Measurements from ENCODE around the gene ATP2C1. TPM values are rescaled to one million over a fixed set of nuclear protein-coding genes. Genes with fewer than 3 reads are reported as not detected.

The ATP2C1 gene, protein sequence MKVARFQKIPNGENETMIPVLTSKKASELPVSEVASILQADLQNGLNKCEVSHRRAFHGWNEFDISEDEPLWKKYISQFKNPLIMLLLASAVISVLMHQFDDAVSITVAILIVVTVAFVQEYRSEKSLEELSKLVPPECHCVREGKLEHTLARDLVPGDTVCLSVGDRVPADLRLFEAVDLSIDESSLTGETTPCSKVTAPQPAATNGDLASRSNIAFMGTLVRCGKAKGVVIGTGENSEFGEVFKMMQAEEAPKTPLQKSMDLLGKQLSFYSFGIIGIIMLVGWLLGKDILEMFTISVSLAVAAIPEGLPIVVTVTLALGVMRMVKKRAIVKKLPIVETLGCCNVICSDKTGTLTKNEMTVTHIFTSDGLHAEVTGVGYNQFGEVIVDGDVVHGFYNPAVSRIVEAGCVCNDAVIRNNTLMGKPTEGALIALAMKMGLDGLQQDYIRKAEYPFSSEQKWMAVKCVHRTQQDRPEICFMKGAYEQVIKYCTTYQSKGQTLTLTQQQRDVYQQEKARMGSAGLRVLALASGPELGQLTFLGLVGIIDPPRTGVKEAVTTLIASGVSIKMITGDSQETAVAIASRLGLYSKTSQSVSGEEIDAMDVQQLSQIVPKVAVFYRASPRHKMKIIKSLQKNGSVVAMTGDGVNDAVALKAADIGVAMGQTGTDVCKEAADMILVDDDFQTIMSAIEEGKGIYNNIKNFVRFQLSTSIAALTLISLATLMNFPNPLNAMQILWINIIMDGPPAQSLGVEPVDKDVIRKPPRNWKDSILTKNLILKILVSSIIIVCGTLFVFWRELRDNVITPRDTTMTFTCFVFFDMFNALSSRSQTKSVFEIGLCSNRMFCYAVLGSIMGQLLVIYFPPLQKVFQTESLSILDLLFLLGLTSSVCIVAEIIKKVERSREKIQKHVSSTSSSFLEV
- total RNA-seq, result 74.9 and 80.1 TPM in 2 replicates

DNA sequence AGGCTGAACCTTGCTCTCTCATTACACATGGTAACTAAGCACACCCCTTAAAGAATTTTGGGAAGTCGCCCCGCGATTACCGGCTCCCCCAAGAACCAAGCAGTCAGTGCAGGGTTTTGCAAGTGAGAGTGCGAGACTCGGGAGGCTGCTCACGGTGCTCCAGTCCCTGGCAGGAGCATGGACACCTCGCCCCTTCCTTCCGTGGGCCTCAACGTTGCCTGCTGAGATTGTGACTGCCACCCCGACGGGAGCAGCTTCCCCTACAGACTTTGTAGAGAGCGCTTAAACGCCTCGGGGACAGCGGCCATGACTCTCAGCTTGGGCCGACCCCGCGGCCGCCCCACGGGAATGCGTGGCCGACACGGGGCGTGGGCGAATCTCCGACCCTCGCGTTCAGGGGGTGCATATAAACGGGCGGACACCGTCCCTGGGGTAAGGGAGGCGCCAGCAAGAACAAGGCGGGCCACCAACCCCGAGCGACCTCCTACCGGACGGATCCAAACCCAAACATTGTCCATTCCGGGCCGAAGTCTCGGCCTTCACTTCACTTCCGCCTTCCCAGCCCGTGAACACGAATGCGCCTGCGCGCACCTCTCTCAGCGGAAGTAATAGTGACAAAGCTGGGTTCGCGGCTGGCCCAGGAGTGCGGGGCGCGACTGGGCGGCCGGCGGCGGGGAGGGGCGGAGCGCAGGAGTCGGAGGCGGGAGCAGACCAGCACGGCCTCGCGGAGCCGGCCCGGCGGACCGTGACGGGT lies at the start of gene ATP2C1:
Gene ATP2C1 (plus strand): TSS at position 709 of the 754 bp plus-strand sequence. CDS start 686 bp downstream, outside the sequence.

DNA sequence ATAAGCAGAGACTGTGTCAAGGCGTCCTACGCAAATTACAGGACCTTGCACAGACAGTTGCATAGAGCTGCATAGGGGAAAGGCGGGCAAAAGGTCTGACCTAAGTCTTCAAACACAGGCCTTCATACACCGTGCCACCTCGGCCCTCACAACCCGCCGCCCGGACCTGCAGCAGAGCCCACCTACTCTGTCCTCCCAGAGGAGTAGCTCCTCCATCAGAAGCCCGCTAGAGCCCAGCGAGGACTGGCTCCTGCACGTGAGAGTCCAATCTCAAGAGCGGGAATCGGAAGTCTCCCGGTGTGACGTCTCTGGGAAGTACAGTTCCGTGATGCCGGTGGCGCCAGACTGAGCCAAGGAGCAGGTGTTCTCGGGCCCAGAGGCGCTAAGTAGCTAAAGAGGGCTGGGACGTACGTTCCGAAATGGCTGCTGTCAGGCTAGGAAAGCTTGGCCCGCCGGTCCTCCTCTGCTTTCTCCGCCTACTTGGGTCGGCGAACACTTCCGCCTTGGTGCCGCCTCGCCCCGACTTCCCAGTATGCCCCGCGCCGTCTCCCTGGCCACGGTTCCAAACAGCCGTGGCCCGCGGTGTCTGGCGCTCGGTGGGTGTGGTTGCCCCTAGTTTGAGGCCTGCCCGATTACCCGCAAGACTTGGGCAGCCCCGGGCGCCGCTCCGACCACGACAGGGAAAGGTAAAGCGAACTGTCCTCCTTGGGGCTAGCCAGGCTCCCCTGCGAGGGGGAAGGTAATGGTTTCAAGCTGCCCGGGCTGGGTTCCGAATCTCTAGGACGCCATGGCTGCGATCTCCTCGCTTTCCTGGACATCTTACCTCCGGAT lies 132.7 kb downstream of the ATP2C1 start, which contains the start of the genes ASTE1 and NEK11:
Gene ASTE1 (minus strand): TSS at position 505 of the 831 bp plus-strand sequence. CDS start 1,519 bp downstream, outside the sequence.
Gene NEK11 (plus strand): TSS at position 557 of the 831 bp plus-strand sequence. CDS start 2,832 bp downstream, outside the sequence.

Small RNAs within 50 kb of the gene (small RNA-seq; reads per million reads assigned to genes)
- gene RF00019, result not detected

Other genes with a start within 250 kb of the ATP2C1 start
- gene PIK3R4, start 147.3 kb upstream of the ATP2C1 start, total RNA-seq, result 24.8 and 28.7 TPM in 2 replicates
- 6.9 and 11.8 TPM in 2 replicates for gene ASTE1, start 132.7 kb downstream of the ATP2C1 start, total RNA-seq
- 9.3 and 13.0 TPM in 2 replicates for gene NEK11, start 132.8 kb downstream of the ATP2C1 start, total RNA-seq

Data from placental epithelial cell (primary cell).